ENCODE measurements around the gene TEX35. TPM values are rescaled to one million over a fixed set of nuclear protein-coding genes. Genes with fewer than 3 reads are reported as not detected.

Gene TEX35
- polyA plus RNA-seq (2012; ENCODE audit: insufficient read depth, insufficient read length, low read depth): not detected

DNA sequence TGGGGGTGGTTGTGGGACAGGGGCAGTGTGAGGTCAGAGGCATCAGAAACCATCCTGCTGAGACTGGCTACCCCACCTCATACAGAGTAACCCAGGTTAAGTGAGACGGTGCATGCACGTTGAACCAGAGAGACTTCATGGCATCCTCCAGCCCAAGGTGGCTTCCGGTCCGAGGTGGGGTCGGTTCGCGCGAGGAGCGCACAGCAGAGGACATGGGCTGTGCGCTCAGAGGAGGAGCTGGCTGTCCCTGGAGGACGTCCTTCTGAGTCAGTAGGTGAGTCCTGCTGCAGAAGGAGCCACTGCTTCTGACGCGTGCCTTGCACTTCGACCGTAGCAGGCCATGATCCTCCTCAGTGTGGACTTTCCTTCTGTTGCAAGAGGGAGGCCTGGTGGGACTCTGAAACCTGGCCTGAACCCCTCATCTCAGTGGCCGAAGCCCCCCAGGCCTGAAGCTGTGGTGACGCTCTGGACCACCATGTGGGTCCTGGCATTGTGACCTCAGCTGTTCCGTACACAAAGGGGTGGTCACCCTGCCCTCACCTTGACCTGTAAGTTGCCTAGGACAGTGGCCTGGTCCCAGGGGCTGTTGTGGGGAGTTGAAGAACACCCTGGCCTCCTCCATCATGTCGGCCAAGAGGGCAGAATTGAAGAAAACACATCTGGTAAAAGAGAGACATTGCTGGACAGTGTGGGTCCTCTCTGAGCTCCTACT lies at the start of gene TEX35:
Gene TEX35 (plus strand): TSS at position 544 of the 712 bp plus-strand sequence. CDS start 80 bp downstream, at position 624.
- no peak for DNase-seq
- Histone ChIP-seq H3K27me3 (no peaks in the 10 kb centered on the region), H3K36me3 (no peaks in the 10 kb centered on the region), H3K4me1 (no peaks in the 10 kb centered on the region), H3K9me3 (no peaks in the 10 kb centered on the region), H3K4me3 (ENCODE audit: low read depth, low read length) (no peak within 1 kb of the TSS)
- TF ChIP-seq, protein P1, sequence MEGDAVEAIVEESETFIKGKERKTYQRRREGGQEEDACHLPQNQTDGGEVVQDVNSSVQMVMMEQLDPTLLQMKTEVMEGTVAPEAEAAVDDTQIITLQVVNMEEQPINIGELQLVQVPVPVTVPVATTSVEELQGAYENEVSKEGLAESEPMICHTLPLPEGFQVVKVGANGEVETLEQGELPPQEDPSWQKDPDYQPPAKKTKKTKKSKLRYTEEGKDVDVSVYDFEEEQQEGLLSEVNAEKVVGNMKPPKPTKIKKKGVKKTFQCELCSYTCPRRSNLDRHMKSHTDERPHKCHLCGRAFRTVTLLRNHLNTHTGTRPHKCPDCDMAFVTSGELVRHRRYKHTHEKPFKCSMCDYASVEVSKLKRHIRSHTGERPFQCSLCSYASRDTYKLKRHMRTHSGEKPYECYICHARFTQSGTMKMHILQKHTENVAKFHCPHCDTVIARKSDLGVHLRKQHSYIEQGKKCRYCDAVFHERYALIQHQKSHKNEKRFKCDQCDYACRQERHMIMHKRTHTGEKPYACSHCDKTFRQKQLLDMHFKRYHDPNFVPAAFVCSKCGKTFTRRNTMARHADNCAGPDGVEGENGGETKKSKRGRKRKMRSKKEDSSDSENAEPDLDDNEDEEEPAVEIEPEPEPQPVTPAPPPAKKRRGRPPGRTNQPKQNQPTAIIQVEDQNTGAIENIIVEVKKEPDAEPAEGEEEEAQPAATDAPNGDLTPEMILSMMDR (IDR thresholded peaks at IDR 0.05; ENCODE audit: low read depth, low read length): no peak

DNA sequence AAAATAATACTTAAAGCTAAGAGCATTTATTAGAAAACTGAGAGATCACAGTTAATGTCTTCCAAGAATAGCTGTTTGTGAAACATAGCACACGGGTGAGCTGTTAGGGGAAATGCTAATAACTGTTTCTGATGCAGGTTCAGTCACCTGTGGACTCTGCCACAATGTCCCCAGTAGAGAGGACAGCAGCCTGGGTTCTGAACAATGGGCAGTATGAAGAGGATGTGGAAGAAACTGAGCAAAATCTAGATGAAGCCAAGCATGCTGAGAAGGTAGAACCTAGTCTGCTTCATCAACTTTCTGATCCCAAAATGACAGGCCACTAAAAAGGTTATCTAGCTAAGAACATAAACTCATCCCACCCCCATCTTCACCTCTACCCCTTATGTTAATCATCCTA lies 48.8 kb upstream of the TEX35 start:
- DNase-seq: no peak
- H3K4me1 ChIP-seq: no peaks in the 10 kb centered on the region
- no peak overlapping the region for H3K4me3 ChIP-seq (ENCODE audit: low read depth, low read length)
- H3K9me3 ChIP-seq: no peaks in the 10 kb centered on the region
- TF ChIP-seq, protein P1 (IDR thresholded peaks at IDR 0.05; ENCODE audit: low read depth, low read length): no peak
- no peaks in the 10 kb centered on the region for H3K36me3 ChIP-seq
- no peaks in the 10 kb centered on the region for H3K27me3 ChIP-seq

DNA sequence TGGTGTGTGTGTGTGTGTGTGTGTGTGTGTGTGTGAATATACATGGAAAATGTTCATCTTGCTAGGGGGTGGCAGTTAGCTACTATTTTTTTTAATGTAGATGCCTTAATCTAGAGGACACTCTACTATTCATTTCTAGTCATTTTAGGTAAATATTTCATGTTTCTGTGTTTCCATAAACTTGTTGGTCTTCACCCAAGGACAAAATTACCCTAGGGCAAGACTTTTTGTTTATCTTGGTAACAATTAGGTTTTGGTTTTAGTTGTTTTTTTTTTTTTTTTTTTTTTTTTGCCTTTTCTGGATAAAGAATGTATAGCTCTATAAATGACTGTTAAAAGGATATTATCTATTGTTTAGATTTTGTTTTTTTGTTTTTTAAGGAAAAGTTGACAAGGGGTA lies 48.3 kb upstream of the TEX35 start:
- H3K9me3 ChIP-seq: no peaks in the 10 kb centered on the region
- TF ChIP-seq, protein P1 (IDR thresholded peaks at IDR 0.05; ENCODE audit: low read depth, low read length): no peak
- no peaks in the 10 kb centered on the region for H3K4me1 ChIP-seq
- H3K4me3 ChIP-seq (ENCODE audit: low read depth, low read length): no peak overlapping the region
- no peak for DNase-seq
- H3K36me3 ChIP-seq: no peaks in the 10 kb centered on the region
- no peaks in the 10 kb centered on the region for H3K27me3 ChIP-seq

DNA sequence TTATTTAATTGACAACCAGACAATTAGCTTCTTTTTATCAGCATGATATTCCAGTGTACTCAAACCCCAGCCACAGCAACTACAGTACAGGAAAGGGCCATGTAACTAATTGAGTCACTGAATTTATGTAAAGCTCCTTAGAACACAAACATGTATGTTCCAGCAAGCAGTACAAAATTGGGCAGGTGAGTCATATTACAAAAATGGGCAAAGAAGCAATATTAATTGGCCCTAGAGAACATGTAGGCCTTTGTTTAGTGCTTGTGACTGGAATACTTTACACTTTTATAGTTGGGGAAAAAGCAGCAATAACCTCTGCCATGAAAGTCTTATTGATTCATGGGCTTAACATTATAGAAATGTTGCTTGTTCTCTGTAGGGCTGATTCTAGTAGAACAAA lies 47.9 kb upstream of the TEX35 start:
- Histone ChIP-seq H3K4me1 (no peaks in the 10 kb centered on the region), H3K36me3 (no peaks in the 10 kb centered on the region), H3K9me3 (no peaks in the 10 kb centered on the region), H3K4me3 (ENCODE audit: low read depth, low read length) (no peak overlapping the region), H3K27me3 (no peaks in the 10 kb centered on the region)
- no peak for DNase-seq
- TF ChIP-seq, protein P1 (IDR thresholded peaks at IDR 0.05; ENCODE audit: low read depth, low read length): no peak

DNA sequence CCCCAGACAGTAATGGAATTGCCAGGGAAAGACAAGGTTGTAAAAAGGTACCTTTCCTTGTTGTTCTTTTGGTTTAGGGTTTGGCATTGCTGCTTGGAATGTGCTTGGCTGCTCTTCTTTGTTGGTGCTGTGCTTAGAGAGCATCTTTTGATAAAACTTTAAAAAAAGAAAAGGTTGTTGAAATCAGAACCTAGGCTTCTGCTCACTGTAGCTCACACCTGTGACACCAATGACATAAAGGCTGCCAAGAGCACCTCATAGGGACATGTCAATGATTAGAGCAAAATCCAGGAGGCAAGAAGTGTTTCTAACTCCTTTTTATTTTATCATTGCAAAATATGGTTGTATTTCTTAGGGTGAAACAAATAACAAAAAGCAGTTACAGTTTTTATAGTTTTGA lies 45.1 kb upstream of the TEX35 start:
- H3K9me3 ChIP-seq: no peaks in the 10 kb centered on the region
- H3K27me3 ChIP-seq: no peaks in the 10 kb centered on the region
- no peak overlapping the region for H3K4me3 ChIP-seq (ENCODE audit: low read depth, low read length)
- H3K4me1 ChIP-seq: no peaks in the 10 kb centered on the region
- TF ChIP-seq, protein P1 (IDR thresholded peaks at IDR 0.05; ENCODE audit: low read depth, low read length): no peak
- no peaks in the 10 kb centered on the region for H3K36me3 ChIP-seq
- DNase-seq: no peak

DNA sequence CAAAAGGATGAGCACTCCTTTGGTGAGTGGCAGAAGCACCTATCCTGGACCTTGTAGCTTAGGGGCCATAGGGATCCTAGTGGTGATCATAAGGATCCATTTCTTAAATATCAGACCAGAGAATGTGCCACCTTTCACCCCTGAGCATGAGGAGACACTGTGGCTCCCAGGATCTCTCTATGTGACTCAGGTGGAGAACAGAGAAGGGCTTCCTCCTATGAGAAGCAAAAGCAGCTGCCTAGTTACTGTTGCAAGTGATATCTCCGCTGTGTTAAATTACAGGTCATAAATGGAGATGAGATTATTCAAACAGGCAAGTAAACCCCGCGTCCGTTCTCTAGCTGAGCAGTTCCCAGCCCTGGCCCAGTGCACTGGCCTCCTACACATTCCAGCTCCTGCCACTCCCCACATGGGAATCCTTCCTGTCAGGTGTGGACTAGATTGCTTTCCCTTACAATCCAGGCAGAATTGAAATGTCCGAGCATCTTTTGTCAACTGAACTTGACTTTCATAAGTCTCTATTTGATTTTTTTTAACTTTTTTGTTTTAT lies 42.4 kb upstream of the TEX35 start:
- H3K27me3 ChIP-seq: no peaks in the 10 kb centered on the region
- TF ChIP-seq, protein P1 (IDR thresholded peaks at IDR 0.05; ENCODE audit: low read depth, low read length): no peak
- no peaks in the 10 kb centered on the region for H3K4me1 ChIP-seq
- no peaks in the 10 kb centered on the region for H3K36me3 ChIP-seq
- no peaks in the 10 kb centered on the region for H3K9me3 ChIP-seq
- DNase-seq: no peak
- H3K4me3 ChIP-seq (ENCODE audit: low read depth, low read length): no peak overlapping the region

Data from BE2C (cell line).